H1 (cell line): Measurements from ENCODE around the gene MAML3.

Experiments used
- CEBPB ChIP-seq: IDR thresholded peaks from 2 replicates; pipeline ENCODE4 v1.6.1; 2012; ENCODE audit warnings: low read depth, low read length
- CHD2 ChIP-seq: IDR thresholded peaks from 2 replicates; pipeline ENCODE4 v1.6.1; 2012; ENCODE audit warnings: low read length, improper control_type of control experiment
- CTCF ChIP-seq, 3 experiments: IDR thresholded peaks; 1 replicate in 2 of 3; 2 replicates in 1 of 3; pipeline versions ENCODE4 v1.5.1 to v1.6.1; 2011; ENCODE audit warnings: low read length in 3 of 3, mild to moderate bottlenecking in 3 of 3, inconsistent platforms in 2 of 3, low read depth in 1 of 3, moderate library complexity in 1 of 3; ENCODE audit not compliant: insufficient read depth in 1 of 3; ENCODE audit errors: control extremely low read depth in 1 of 3
- E2F6 ChIP-seq: IDR thresholded peaks from 2 replicates; pipeline ENCODE4 v1.6.1; 2012; ENCODE audit warnings: inconsistent platforms
- EP300 ChIP-seq, 2 experiments: IDR thresholded peaks; 1 replicate in 1 of 2; 2 replicates in 1 of 2; pipeline ENCODE4 v1.6.1; 2011 to 2012; ENCODE audit warnings: low read depth in 2 of 2, low read length in 2 of 2, mild to moderate bottlenecking in 2 of 2, borderline replicate concordance in 1 of 2, inconsistent platforms in 1 of 2, moderate library complexity in 1 of 2
- EZH2 ChIP-seq: fragments of 200-600 bp; sonication (generic); IDR thresholded peaks from 2 replicates; pipeline ENCODE4 v1.7.1; 2012; ENCODE audit warnings: low read depth, mild to moderate bottlenecking, moderate library complexity, low read length, inconsistent platforms; ENCODE audit not compliant: severe bottlenecking
- GTF2F1 ChIP-seq: IDR thresholded peaks from 2 replicates; pipeline ENCODE4 v1.6.1; 2012; ENCODE audit warnings: low read depth, low read length, improper control_type of control experiment, borderline replicate concordance
- MAX ChIP-seq: IDR thresholded peaks from 2 replicates; pipeline ENCODE4 v1.6.1; 2012; ENCODE audit warnings: inconsistent platforms
- PHF8 ChIP-seq: fragments of 200-600 bp; sonication (generic); conservative IDR thresholded peaks from 2 replicates; pipeline ENCODE4 v1.7.1; 2012; ENCODE audit warnings: low read depth, mild to moderate bottlenecking, inconsistent platforms, low read length, moderate library complexity
- POLR2AphosphoS5 ChIP-seq: IDR thresholded peaks from 2 replicates; pipeline ENCODE4 v1.6.1; 2011; ENCODE audit warnings: low read depth, low read length
- SAP30 ChIP-seq: fragments of 300-600 bp; sonication (generic); IDR thresholded peaks from 2 replicates; pipeline ENCODE4 v1.7.1; 2012; ENCODE audit warnings: low read length, moderate library complexity, mild to moderate bottlenecking, inconsistent platforms; ENCODE audit not compliant: insufficient read depth, insufficient replicate concordance
- SIN3A ChIP-seq, 2 experiments: IDR thresholded peaks in 1 of 2; conservative IDR thresholded peaks in 1 of 2; 2 replicates each; pipeline ENCODE4 v1.6.1; 2011 to 2012; ENCODE audit warnings: low read length in 2 of 2, improper control_type of control experiment in 1 of 2, low read depth in 1 of 2, mild to moderate bottlenecking in 1 of 2
- SP1 ChIP-seq: IDR thresholded peaks from 2 replicates; pipeline ENCODE4 v1.6.1; 2011; ENCODE audit warnings: low read depth, low read length
- USF2 ChIP-seq: IDR thresholded peaks from 2 replicates; pipeline ENCODE4 v1.6.1; 2011; ENCODE audit warnings: low read length, improper control_type of control experiment

GRCh38 chr4:139769364-139769763 is 384.6 kb downstream of the MAML3 start:
- TF ChIP-seq CTCF (IDR thresholded peaks at IDR 0.05; ENCODE audit: control extremely low read depth in 1 of 3, insufficient read depth in 1 of 3, low read depth in 1 of 3, low read length in 3 of 3) (no peak), POLR2AphosphoS5 (no peak), CHD2 (no peak), E2F6 (no peak), EP300 (IDR thresholded peaks at IDR 0.05; ENCODE audit: borderline replicate concordance in 1 of 2, low read depth in 2 of 2, low read length in 2 of 2) (no peak), GTF2F1 (no peak), USF2 (no peak), CEBPB (no peak), SAP30 (no peak), EZH2 (no peak), SP1 (no peak), MAX (no peak), SIN3A (conservative IDR thresholded peaks at IDR 0.05 in 1 of 2, IDR thresholded peaks at IDR 0.05 in 1 of 2; ENCODE audit: low read depth in 1 of 2, low read length in 2 of 2) (no peak), PHF8 (no peak)
